SU-DHL-6 (cell line): Measurements from ENCODE around the gene MROH2A.

Experiments used
- EZH2phosphoT487 ChIP-seq: fragments of 200-600 bp; sonication (generic), shearing (Covaris generic); conservative IDR thresholded peaks from 2 replicates; pipeline ENCODE4 v1.6.1; 2018; ENCODE audit warnings: mild to moderate bottlenecking, antibody characterized with exemption, low read length, moderate library complexity, mixed read lengths
- TF ChIP-seq, protein P1 (sequence below): fragments of 200-600 bp; sonication (generic); IDR thresholded peaks from one replicate; pipeline ENCODE4 v1.5.1; 2017; ENCODE audit warnings: antibody characterized with exemption, mild to moderate bottlenecking, low read length, moderate library complexity; ENCODE audit not compliant: insufficient read depth, poor library complexity, severe bottlenecking

DNA sequence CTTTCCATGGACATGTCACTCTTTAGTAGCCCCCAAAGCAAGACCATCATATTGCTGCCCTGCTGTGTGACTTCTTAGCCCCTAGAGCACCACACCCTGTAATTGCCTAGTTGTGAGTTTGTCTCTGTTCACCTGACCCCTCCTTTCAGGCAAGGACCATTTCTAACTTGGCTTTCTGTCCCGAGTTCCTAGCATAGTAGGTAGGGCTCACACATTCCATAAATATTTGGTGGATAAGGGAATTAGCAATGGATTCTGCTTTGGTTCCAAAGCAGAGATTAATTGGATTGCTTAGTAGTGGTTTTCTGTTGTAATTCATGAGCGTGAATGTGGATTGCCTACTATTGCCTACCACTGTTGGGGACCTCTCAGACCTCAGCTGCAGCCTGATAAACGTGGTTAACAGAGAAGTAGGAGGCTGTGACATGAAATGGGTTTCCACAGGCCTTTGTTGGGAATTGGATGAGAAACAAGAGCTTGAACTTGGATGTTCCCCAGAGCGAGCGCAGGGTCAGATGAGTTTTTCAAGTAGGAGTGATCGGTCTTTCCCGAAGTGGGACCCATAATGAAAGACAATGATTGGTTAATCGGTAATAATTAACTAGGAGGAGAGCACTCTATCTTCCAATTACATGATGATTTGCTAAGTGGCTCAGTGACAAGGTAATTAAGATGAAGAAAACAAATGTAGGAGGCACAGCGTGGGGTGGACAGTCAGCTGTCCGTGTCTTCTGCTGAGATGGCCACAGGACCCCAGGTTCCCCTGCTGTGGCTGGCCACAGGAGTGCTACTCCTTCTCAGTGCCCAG lies 31.5 kb upstream of the MROH2A start:
- TF ChIP-seq, protein P1, sequence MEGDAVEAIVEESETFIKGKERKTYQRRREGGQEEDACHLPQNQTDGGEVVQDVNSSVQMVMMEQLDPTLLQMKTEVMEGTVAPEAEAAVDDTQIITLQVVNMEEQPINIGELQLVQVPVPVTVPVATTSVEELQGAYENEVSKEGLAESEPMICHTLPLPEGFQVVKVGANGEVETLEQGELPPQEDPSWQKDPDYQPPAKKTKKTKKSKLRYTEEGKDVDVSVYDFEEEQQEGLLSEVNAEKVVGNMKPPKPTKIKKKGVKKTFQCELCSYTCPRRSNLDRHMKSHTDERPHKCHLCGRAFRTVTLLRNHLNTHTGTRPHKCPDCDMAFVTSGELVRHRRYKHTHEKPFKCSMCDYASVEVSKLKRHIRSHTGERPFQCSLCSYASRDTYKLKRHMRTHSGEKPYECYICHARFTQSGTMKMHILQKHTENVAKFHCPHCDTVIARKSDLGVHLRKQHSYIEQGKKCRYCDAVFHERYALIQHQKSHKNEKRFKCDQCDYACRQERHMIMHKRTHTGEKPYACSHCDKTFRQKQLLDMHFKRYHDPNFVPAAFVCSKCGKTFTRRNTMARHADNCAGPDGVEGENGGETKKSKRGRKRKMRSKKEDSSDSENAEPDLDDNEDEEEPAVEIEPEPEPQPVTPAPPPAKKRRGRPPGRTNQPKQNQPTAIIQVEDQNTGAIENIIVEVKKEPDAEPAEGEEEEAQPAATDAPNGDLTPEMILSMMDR = no peak
- no peak for TF ChIP-seq EZH2phosphoT487
